ENCODE results near the gene SLC22A31. TPM values are rescaled to one million over a fixed set of nuclear protein-coding genes. Genes with fewer than 3 reads are reported as not detected.

The SLC22A31 gene
- total RNA-seq, 2 experiments from 2014 or later: not detected

GRCh38 chr16:89230255-89230654, 29.9 kb upstream of the SLC22A31 start:
- intact Hi-C loops (cut with micrococcal nuclease; ENCODE audit: unreplicated experiment): no loop called here

GRCh38 chr16:89224665-89225064, 24.3 kb upstream of the SLC22A31 start:
- intact Hi-C loops (cut with micrococcal nuclease; ENCODE audit: unreplicated experiment): no loop called here
- Histone ChIP-seq H3K9me2 (ENCODE audit: insufficient read depth, low read length) (no peaks in the 10 kb centered on the region), H3K36me3 (ENCODE audit: insufficient read depth, low read length) (peaks cover 58% of the 10 kb centered on the region)

More at GRCh38 chr16:89230255-89230654, 29.9 kb upstream of the SLC22A31 start:
- Histone ChIP-seq H3K36me3 (ENCODE audit: insufficient read depth, low read length) (peaks cover 74% of the 10 kb centered on the region), H3K9me2 (ENCODE audit: insufficient read depth, low read length) (no peaks in the 10 kb centered on the region), H3K4me1 (ENCODE audit: insufficient read depth, low read length, poor library complexity, severe bottlenecking) (no peaks in the 10 kb centered on the region), H3K9me3 (ENCODE audit: low read length) (no peaks in the 10 kb centered on the region), H3K4me2 (ENCODE audit: low read length) (no peak overlapping the region), H3K4me3 (ENCODE audit: low read depth, low read length, poor library complexity, severe bottlenecking) (no peak overlapping the region), H4K20me1 (ENCODE audit: insufficient read depth, low read length) (no peaks in the 10 kb centered on the region), H2AFZ (ENCODE audit: low read length) (no peak overlapping the region), H3K27ac (ENCODE audit: low read depth, low read length, poor library complexity, severe bottlenecking) (no peak overlapping the region), H3K79me2 (ENCODE audit: insufficient read depth, low read depth, low read length) (no peaks in the 10 kb centered on the region)
- no peak for DNase-seq (ENCODE audit: low spot score)
- ChIA-PET CTCF (ENCODE audit: unreplicated experiment) (no interaction called here), POLR2A (no interaction called here)
- no peak for TF ChIP-seq EZH2phosphoT487 (IDR thresholded peaks at IDR 0.05; ENCODE audit: borderline replicate concordance, low read depth, low read length)
- TF ChIP-seq CTCF (conservative IDR thresholded peaks at IDR 0.05; ENCODE audit: low read length): no peak
- no TSS peak for BruUV-seq (replicated peaks)

More at GRCh38 chr16:89224665-89225064, 24.3 kb upstream of the SLC22A31 start:
- BruUV-seq (replicated peaks): no TSS peak
- Histone ChIP-seq H4K20me1 (ENCODE audit: insufficient read depth, low read length) (no peaks in the 10 kb centered on the region), H3K27ac (ENCODE audit: low read depth, low read length, poor library complexity, severe bottlenecking) (no peak overlapping the region), H3K4me3 (ENCODE audit: low read depth, low read length, poor library complexity, severe bottlenecking) (no peak overlapping the region), H3K4me1 (ENCODE audit: insufficient read depth, low read length, poor library complexity, severe bottlenecking) (no peaks in the 10 kb centered on the region), H3K79me2 (ENCODE audit: insufficient read depth, low read depth, low read length) (no peaks in the 10 kb centered on the region), H3K9me3 (ENCODE audit: low read length) (no peaks in the 10 kb centered on the region), H3K4me2 (ENCODE audit: low read length) (no peak overlapping the region), H2AFZ (ENCODE audit: low read length) (no peak overlapping the region)
- TF ChIP-seq EZH2phosphoT487 (IDR thresholded peaks at IDR 0.05; ENCODE audit: borderline replicate concordance, low read depth, low read length): no peak
- no peak for TF ChIP-seq CTCF (conservative IDR thresholded peaks at IDR 0.05; ENCODE audit: low read length)
- DNase-seq (ENCODE audit: low spot score): no peak
- ChIA-PET CTCF (ENCODE audit: unreplicated experiment) (no interaction called here), POLR2A (interaction anchor here (0.5 kb wide), 1 partner anchor 643 kb away, joined by 3 read pairs; no protein-coding TSS in a partner anchor)
